Activated CD8-positive, alpha-beta T cell treated with anti-CD3 and anti-CD28 coated beads, Interleukin-2, amount 10 ng/mL, durations not matched to agents 7 days and 5 days (primary cell): ENCODE data around the gene LUC7L2. TPM values are rescaled to one million over a fixed set of nuclear protein-coding genes. Genes with fewer than 3 reads are reported as not detected.
"Not testable (repeated sequence)": the region's sequence is repeated elsewhere in the genome, so short reads cannot be mapped to it uniquely, and the experiment has no call there.

ENCODE experiments used
- ATAC-seq: fragments of 150-1000 bp; cut with Tn5 transposase; one replicate; pipeline ENCODE4 v1.10.0; 2021; ENCODE audit warnings: moderate library complexity
- CTCF ChIA-PET: fragments of 350-600 bp; sonication (Branson Sonifier 250); formaldehyde crosslinking; loops from one replicate; lab custom pipeline; 2021; ENCODE audit warnings: antibody characterized with exemption; lab: Charles Lee
- POLR2A ChIA-PET: fragments of 350-600 bp; sonication (Branson Sonifier 250); formaldehyde crosslinking; loops from one replicate; lab custom pipeline; 2021; ENCODE audit warnings: antibody characterized with exemption; lab: Charles Lee
- DNase-seq: peaks from one replicate; pipeline ENCODE4 v3.0.0-alpha.2; 2020
- H3K27ac Mint-ChIP-seq: one replicate; pipeline ENCODE4 v1.8.0; 2021; ENCODE audit warnings: mild to moderate bottlenecking, mixed read lengths
- H3K27me3 Mint-ChIP-seq: one replicate; pipeline ENCODE4 v1.8.0; 2021; ENCODE audit warnings: low read depth, mixed read lengths
- H3K36me3 Mint-ChIP-seq: one replicate; pipeline ENCODE4 v1.8.0; 2021; ENCODE audit warnings: low read depth, mixed read lengths
- H3K4me1 Mint-ChIP-seq: one replicate; pipeline ENCODE4 v1.8.0; 2021; ENCODE audit warnings: low read depth, mixed read lengths
- H3K4me3 Mint-ChIP-seq: one replicate; pipeline ENCODE4 v1.8.0; 2021; ENCODE audit warnings: mild to moderate bottlenecking, mixed read lengths
- H3K9me3 Mint-ChIP-seq: one replicate; pipeline ENCODE4 v1.8.0; 2022; ENCODE audit warnings: mixed read lengths; ENCODE audit not compliant: insufficient read depth
- total RNA-seq, 2 experiments: library from RNA; stranded (reverse); gene quantifications; one replicate each; pipeline ENCODE4 v1.2.3, GENCODE V29; 2021

The LUC7L2 gene
- total RNA-seq, 2 experiments from 2014 or later, result 126 to 131 TPM

DNA sequence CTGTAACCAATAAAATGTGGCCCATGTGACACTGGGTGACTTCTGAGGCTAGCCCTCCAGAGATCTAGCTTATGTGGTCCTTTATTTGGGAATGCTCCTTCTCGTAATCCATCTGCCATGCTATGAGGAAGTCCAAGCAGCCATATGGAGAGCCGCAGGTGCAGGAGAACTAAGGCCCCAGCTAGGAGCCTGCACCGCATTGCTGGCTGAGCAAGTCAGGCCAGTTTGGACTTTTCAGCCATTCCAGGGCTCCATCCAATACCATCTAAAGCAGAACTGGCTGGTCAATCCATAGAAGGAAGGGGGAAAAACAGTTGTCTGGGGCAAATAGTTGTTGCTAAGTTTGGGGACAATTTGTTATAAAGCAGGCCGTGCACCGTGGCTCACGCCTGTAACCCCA, 91.2 kb downstream of the LUC7L2 start:
- no peak overlapping the region for H3K27ac Mint-ChIP-seq
- POLR2A ChIA-PET, result no interaction called here
- H3K9me3 Mint-ChIP-seq, result no peaks in the 10 kb centered on the region
- no peaks in the 10 kb centered on the region for H3K36me3 Mint-ChIP-seq
- DNase-seq (no peak), ATAC-seq (no peak)
- CTCF ChIA-PET, result interaction anchor here (1.8 kb wide), 1 partner anchor 17 kb away, joined by 5 read pairs; no protein-coding TSS in a partner anchor
- no peaks in the 10 kb centered on the region for H3K4me1 Mint-ChIP-seq
- peaks cover 2% of the 10 kb centered on the region for H3K27me3 Mint-ChIP-seq
- H3K4me3 Mint-ChIP-seq, result no peak overlapping the region

DNA sequence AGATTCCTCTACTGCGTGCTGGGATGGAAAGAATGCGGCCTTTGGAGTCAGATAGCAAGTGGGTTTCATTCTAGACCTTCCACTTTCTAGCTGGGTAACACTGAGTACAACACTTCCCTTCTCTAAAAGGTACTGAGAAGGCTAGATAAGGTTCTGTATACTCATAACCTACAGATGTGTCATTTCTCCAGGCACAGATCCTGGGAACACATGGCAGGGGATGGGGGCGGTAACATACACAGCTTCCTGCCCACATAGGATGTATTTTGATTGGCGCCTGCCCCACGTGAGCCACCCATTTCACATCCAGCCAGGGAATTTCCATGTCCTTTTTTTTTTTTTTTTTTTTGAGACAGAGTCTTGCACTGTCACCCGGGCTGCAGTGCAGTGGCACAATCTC, 91.9 kb downstream of the LUC7L2 start:
- ChIA-PET POLR2A (no interaction called here), CTCF (interaction anchor here (1.8 kb wide), 1 partner anchor 17 kb away, joined by 5 read pairs; no protein-coding TSS in a partner anchor)
- Mint-ChIP-seq H3K36me3 (no peaks in the 10 kb centered on the region), H3K27me3 (peaks cover under 1% of the 10 kb centered on the region), H3K4me1 (no peaks in the 10 kb centered on the region), H3K4me3 (no peak overlapping the region), H3K9me3 (no peaks in the 10 kb centered on the region), H3K27ac (no peak overlapping the region)
- DNase-seq, result no peak
- ATAC-seq, result no peak

DNA sequence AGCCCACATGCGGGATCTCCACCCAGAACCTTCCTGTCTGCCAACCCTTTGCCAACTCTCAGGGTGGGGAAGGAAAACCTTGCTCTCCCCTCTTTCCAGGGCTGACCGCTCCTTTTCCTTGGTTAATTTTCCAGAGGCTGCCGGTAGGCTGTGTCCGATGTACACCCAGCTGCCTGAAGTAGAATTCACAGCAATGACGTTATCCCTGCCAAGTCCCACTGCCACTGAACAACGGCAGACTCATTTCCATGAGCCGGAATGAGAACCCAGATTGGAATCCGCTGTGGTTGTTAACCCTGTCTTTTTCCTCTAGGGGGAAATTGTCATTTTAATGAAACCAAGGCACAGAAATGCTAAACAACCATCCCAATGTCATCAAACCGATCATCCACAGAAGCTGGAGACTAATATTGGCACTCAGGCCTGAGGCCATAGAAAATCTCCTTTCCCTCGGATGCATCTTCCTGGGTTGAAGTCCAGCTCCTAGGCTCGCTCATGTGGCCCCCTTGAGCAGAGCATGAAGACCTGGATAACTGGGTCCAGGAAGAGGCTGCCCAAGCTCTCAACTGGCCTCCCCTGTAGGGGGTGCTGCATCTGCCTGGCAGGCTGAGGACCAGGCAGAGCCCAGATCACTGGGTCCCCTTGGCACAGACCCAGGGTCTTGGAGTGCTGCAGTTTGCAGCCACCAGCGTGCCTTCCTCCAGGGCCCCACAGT, 93.4 kb downstream of the LUC7L2 start:
- ChIA-PET POLR2A (interaction anchor here (0.6 kb wide), 1 partner anchor 119 kb away, joined by 3 read pairs; no protein-coding TSS in a partner anchor), CTCF (interaction anchor here (0.7 kb wide), 1 partner anchor 18 kb away, joined by 3 read pairs; no protein-coding TSS in a partner anchor)
- Mint-ChIP-seq H3K4me3 (no peak overlapping the region), H3K27me3 (no peaks in the 10 kb centered on the region), H3K27ac (no peak overlapping the region), H3K9me3 (no peaks in the 10 kb centered on the region), H3K4me1 (no peaks in the 10 kb centered on the region), H3K36me3 (no peaks in the 10 kb centered on the region)
- ATAC-seq (no peak), DNase-seq (no peak)

DNA sequence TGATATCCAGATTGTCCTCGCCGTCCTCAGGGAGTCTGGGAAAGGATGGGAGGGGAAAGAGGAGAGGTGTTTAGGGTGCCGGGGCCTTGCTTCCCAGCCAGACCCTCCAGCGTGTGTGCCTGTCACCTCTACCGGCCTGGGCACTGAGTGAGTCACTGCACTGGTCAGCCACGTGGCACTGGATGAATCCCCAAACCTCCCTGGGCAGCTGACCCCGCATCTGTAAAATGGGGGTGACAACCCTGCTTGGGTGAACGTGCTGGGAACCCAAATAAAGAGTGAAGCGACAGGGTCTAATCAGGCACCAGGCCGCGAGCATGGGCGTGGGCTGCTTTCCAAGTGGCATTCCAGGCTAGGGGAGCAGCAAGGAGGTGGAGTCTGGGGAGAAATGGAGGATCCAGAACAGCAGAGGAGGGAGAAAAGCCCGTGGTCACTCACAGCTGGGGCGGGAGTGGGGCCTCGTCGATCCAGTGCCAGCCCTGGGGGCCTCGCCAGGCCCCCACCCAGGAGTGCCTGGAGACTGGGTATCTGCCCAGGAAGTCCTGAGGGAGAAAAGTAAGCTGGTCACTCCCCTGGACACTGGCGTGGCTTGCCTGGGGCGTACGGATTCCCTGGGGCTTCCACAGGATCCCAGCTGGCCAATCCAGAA, 94.1 kb downstream of the LUC7L2 start:
- ATAC-seq (no peak), DNase-seq (no peak)
- Mint-ChIP-seq H3K9me3 (no peaks in the 10 kb centered on the region), H3K4me3 (no peak overlapping the region), H3K27ac (no peak overlapping the region), H3K27me3 (no peaks in the 10 kb centered on the region), H3K4me1 (no peaks in the 10 kb centered on the region), H3K36me3 (no peaks in the 10 kb centered on the region)
- POLR2A ChIA-PET, result no interaction called here
- CTCF ChIA-PET, result no interaction called here

DNA sequence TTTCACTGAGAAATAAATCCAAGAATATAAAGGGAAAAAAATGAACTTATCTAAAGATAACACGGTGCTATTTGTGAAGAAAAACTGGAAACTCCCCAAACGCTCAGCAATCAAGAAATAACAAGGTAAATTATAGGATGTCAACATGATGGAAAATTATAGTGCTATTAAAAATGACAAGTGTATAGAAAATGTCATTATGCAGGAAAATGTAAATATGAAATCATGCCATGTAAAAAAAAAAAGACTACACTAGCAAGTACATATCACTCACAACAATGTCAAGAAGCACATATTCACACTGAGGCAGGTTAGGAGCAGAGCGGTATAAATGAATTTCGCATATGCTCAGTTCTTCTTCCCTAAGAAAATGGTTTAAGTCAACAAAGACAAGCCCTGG, 96.1 kb downstream of the LUC7L2 start:
- CTCF ChIA-PET, result no interaction called here
- H3K36me3 Mint-ChIP-seq, result no peaks in the 10 kb centered on the region
- no peaks in the 10 kb centered on the region for H3K4me1 Mint-ChIP-seq
- DNase-seq (no peak), ATAC-seq (no peak)
- no peak overlapping the region for H3K27ac Mint-ChIP-seq
- H3K27me3 Mint-ChIP-seq, result no peaks in the 10 kb centered on the region
- POLR2A ChIA-PET, result no interaction called here
- no peak overlapping the region for H3K4me3 Mint-ChIP-seq
- no peaks in the 10 kb centered on the region for H3K9me3 Mint-ChIP-seq

DNA sequence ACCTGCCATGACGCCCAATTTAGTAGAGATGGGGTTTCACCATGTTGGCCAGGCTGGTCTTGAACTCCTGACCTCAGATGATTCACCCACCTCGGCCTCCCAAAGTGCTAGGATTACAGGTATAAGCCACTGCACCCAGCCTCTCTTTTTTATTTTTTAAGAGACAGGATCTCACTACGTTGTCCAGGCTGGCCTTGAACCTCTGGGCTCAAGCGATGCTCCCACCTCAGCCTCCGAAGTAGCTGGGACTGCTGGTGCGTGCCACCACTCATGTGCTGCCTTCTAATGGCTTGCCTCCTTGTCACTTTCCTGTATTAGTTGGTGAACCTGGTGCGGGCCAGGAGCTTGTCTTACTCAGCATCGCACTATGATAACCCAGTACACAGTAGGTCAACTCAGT, 96.8 kb downstream of the LUC7L2 start:
- ChIA-PET CTCF (interaction anchor here (1.5 kb wide), 1 partner anchor 22 kb away, joined by 5 read pairs; no protein-coding TSS in a partner anchor), POLR2A (no interaction called here)
- Mint-ChIP-seq H3K9me3 (no peaks in the 10 kb centered on the region), H3K36me3 (no peaks in the 10 kb centered on the region), H3K4me3 (no peak overlapping the region), H3K4me1 (no peaks in the 10 kb centered on the region), H3K27ac (no peak overlapping the region), H3K27me3 (no peaks in the 10 kb centered on the region)
- DNase-seq (no peak), ATAC-seq (no peak)

DNA sequence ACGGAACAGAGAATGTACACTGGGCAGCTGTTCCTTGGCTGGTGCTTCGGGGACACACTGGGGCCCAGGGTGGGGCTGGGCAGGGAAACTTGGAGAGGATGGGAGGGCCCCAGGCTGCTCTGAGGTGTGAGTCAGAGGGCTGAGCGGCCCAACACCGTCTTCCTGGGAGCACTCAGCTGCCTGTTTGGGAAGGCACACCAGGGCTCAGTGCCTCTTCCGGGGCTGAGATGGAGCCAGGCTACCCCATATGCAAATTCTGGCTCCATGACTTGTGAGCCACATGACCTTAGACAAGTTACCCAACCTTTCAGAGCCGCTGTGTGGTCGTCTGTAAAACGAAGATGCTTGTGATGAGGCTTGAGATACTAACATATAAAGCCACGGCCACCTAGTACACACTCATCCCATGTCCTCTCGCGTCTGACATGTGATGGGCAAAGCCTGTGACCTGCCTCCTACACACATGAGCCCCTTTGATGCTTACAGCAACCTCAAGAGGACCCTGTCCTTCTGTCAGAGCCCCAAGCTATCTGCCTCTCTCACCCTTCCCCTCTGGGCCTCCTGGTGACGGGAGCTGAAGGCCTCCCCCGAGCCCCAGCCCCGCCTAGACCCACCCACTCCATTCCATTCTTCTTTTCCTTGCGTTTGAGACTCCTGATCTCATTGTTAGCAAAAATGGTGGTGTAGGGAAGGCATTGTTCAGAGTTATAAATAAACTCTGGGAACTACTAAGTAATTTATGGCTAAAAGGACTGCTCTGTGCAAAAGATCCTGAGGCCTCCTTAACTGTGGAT, 97.7 kb downstream of the LUC7L2 start:
- H3K36me3 Mint-ChIP-seq, result no peaks in the 10 kb centered on the region
- CTCF ChIA-PET, result interaction anchor here (1.5 kb wide), 1 partner anchor 23 kb away, joined by 5 read pairs; no protein-coding TSS in a partner anchor
- no peak for ATAC-seq

DNA sequence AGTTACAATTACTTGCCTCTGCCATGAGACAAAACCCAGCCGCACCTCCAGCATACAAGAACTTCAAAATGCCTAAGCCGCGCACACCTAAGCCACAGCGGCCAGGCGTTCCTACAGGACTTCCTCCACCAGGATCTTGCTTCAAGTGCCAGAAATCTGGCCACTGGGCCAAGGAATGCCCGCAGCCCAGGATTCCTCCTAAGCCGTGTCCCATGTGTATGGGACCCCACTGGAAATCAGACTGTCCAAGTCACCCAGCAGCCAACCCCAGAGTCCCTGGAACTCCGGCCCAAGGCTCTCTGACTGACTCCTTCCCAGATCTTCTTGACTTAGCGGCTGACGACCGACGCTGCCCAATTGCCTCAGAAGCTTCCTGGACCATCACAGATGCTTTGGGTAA, 103.7 kb downstream of the LUC7L2 start:
- ATAC-seq, H3K4me3 Mint-ChIP-seq, H3K27ac Mint-ChIP-seq, CTCF ChIA-PET, H3K36me3 Mint-ChIP-seq, H3K27me3 Mint-ChIP-seq, POLR2A ChIA-PET, H3K4me1 Mint-ChIP-seq, DNase-seq, H3K9me3 Mint-ChIP-seq: not testable (repeated sequence)

More for the DNA sequence above, 97.7 kb downstream of the LUC7L2 start:
- no peaks in the 10 kb centered on the region for H3K4me1 Mint-ChIP-seq
- H3K27ac Mint-ChIP-seq, result no peak overlapping the region
- no peaks in the 10 kb centered on the region for H3K27me3 Mint-ChIP-seq
- H3K4me3 Mint-ChIP-seq, result no peak overlapping the region
- H3K9me3 Mint-ChIP-seq, result no peaks in the 10 kb centered on the region
- DNase-seq, result no peak
- POLR2A ChIA-PET, result no interaction called here

DNA sequence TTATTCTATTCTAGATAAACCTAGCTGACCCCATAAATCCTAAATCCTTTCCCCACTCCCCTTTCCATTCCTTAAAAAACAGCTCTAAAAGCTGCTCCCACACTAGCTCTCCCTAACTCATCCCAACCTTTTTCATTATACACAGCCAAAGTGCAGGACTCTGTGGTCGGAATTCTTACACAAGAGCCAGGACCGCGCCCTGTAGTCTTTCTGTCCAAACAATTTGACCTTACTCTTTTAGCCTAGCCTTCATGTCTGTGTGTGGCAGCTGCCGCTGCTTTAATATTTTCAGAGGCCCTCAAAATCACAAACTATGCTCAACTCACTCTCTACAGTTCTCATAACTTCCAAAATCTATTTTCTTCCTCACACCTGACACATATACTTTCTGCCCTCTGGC, 104.8 kb downstream of the LUC7L2 start:
- H3K27ac Mint-ChIP-seq, CTCF ChIA-PET, POLR2A ChIA-PET, DNase-seq, H3K4me3 Mint-ChIP-seq, H3K36me3 Mint-ChIP-seq, H3K27me3 Mint-ChIP-seq, H3K9me3 Mint-ChIP-seq, ATAC-seq, H3K4me1 Mint-ChIP-seq: not testable (repeated sequence)

DNA sequence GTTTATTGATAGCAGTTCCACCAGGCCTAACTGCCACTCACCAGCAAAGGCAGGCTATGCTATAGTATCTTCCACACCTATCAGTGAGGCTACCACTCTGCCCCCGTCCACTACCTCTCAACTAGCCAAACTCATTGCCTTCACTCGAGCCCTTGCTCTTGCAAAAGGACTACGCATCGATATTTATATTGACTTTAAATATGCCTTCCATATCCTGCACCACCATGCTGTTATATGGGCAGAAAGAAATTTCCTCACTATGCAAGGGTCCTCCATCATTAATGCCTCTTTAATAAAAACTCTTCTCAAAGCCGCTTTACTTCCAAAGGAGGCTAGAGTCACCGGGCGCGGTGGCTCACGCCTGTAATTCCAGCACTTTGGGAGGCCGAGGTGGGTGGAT, 105.4 kb downstream of the LUC7L2 start:
- CTCF ChIA-PET, result interaction anchor here (1.2 kb wide), 1 partner anchor 30 kb away, joined by 3 read pairs; no protein-coding TSS in a partner anchor
- H3K36me3 Mint-ChIP-seq, DNase-seq, H3K9me3 Mint-ChIP-seq, POLR2A ChIA-PET, H3K4me1 Mint-ChIP-seq, ATAC-seq, H3K4me3 Mint-ChIP-seq, H3K27me3 Mint-ChIP-seq, H3K27ac Mint-ChIP-seq: not testable (repeated sequence)

DNA sequence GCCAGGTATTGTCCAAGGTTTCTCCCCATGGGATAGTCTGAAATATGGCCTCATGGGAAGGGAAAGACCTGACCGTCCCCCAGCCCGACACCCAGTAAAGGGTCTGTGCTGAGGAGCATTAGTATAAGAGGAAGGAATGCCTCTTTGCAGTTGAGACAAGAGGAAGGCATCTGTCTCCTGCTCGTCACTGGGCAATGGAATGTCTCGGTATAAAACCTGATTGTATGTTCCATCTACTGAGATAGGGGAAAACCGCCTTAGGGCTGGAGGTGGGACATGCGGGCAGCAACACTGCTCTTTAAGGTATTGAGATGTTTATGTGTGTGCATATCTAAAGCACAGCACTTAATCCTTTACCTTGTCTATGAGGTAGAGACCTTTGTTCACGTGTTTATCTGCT, 108.0 kb downstream of the LUC7L2 start:
- H3K27me3 Mint-ChIP-seq, ATAC-seq, H3K9me3 Mint-ChIP-seq: not testable (repeated sequence)

More for the DNA sequence above, 108.0 kb downstream of the LUC7L2 start:
- H3K4me1 Mint-ChIP-seq, POLR2A ChIA-PET, H3K36me3 Mint-ChIP-seq, DNase-seq, CTCF ChIA-PET, H3K4me3 Mint-ChIP-seq, H3K27ac Mint-ChIP-seq: not testable (repeated sequence)
